Stimulated activated naive CD4-positive, alpha-beta T cell treated with Interleukin-2 at 50 U/mL for 16 hours (primary cell): ENCODE results near the gene FAM20A.
"Not testable (repeated sequence)": the region's sequence is repeated elsewhere in the genome, so short reads cannot be mapped to it uniquely, and the experiment has no call there.

ENCODE experiments used
- DNase-seq: peaks from one replicate; lab custom pipeline; 2025; lab: John Stamatoyannopoulos, UW

FAM20A gene

DNA sequence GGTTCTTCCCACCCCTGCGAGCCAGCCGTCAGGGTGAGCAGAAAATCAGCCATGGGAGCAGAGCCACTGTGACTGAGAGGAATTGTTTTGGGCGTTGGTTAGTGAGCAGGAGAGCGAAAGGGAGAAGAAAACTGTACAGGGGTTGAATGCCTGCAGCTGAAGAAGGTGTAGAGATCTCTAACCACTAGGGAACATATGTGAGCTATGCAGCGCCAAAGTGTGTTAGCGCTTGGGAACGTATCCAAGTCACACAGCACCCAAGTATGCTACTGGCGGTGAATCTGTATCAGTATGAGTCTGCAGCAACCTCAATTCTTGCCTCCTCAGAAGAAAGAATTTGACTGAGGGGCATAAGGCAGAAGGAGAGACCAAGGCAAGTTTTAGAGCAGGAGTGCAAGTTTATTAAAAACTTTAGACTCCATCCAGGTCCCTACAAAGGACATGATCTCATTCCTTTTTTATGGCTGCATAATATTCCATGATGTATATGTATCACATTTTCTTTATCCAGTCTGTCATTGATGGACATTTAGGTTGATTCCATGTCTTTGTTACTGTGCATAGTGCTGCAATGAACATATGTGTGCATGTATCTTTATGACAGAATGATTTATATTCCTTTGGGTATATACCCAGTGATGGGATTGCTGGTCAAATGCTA lies 108.6 kb downstream of the FAM20A start:
- not testable (repeated sequence) for DNase-seq

- no peak for DNase-seq
Observed at GRCh38 chr17:68491381-68492231, 109.6 kb downstream of the FAM20A start.

DNA sequence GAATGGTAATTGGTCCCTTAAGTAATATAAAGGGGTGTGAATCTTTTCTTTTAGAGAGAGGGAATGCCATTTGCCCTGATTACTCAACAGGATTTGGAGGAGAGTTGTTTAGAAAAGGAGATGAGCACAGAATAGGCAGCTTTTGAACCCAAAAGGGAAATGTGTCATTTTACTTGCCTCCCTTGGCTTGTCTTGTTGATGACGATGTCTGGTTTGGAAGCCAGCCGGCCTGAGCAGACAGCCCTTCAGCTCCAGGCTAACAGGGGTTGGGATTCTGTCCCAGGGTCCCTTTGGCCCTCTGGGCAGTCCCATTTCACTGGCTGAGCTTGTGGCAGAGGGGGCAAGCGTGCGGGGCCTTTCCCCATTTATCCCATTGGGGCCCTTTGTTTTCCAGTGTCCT lies 111.2 kb downstream of the FAM20A start:
- DNase-seq: no peak
